Duodenal mucosa (tissue), 2 donors: ENCODE measurements around the gene MYO5A.
"Not testable (repeated sequence)": the region's sequence is repeated elsewhere in the genome, so short reads cannot be mapped to it uniquely, and the experiment has no call there.

Experiments used
- H3K27ac ChIP-seq: one replicate; pipeline ENCODE4 v1.7.0; 2013; ENCODE audit warnings: low read depth, low read length
- H3K27me3 ChIP-seq, 2 donors: one replicate each; pipeline ENCODE4 v1.7.0; 2013; ENCODE audit warnings: low read length in 2 of 2, control low read depth in 1 of 2; ENCODE audit not compliant: insufficient read depth in 2 of 2, control insufficient read depth in 1 of 2
- H3K36me3 ChIP-seq, 2 donors: one replicate each; pipeline ENCODE4 v1.7.0; 2013; ENCODE audit warnings: low read length in 2 of 2, control low read depth in 1 of 2; ENCODE audit not compliant: insufficient read depth in 2 of 2, control insufficient read depth in 1 of 2
- H3K4me1 ChIP-seq, 2 donors: one replicate each; pipeline ENCODE4 v1.7.0; 2013; ENCODE audit warnings: low read length in 2 of 2, control low read depth in 1 of 2; ENCODE audit not compliant: insufficient read depth in 2 of 2, control insufficient read depth in 1 of 2
- H3K4me3 ChIP-seq, 2 donors: one replicate each; pipeline ENCODE4 v1.7.0; 2013; ENCODE audit warnings: low read length in 2 of 2, low read depth in 1 of 2
- H3K9ac ChIP-seq, 2 donors: one replicate each; pipeline ENCODE4 v1.7.0; 2013; ENCODE audit warnings: low read length in 2 of 2, low read depth in 1 of 2
- H3K9me3 ChIP-seq, 2 donors: one replicate each; pipeline ENCODE4 v1.7.0; 2013; ENCODE audit warnings: low read length in 2 of 2, control low read depth in 1 of 2; ENCODE audit not compliant: control insufficient read depth in 1 of 2

Gene MYO5A

DNA sequence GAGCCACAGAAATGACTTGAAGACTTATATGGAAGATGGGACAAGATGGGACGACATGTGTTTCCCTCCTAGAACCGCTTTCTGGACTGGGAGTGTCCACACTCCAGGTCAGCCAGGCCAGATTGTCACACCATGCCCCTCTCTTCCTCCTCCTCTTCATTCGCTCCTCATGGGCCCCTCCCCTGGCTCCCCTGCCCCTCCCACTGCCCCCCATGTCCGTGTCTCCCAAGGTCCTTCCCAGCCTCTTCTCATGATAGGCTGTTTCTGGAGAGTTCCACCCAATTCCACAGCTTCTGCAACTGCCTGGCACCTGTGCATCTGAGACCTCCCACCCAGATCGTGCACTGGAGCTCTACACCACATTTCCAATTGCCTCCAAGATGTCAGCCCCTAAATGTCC lies 239.7 kb downstream of the MYO5A start:
- no peaks in the 10 kb centered on the region for H3K27me3 ChIP-seq
- peak overlapping the region; percentile 7 for H3K27ac ChIP-seq
- peaks cover 31 to 38% of the 10 kb centered on the region in 2 donors for H3K4me1 ChIP-seq

DNA sequence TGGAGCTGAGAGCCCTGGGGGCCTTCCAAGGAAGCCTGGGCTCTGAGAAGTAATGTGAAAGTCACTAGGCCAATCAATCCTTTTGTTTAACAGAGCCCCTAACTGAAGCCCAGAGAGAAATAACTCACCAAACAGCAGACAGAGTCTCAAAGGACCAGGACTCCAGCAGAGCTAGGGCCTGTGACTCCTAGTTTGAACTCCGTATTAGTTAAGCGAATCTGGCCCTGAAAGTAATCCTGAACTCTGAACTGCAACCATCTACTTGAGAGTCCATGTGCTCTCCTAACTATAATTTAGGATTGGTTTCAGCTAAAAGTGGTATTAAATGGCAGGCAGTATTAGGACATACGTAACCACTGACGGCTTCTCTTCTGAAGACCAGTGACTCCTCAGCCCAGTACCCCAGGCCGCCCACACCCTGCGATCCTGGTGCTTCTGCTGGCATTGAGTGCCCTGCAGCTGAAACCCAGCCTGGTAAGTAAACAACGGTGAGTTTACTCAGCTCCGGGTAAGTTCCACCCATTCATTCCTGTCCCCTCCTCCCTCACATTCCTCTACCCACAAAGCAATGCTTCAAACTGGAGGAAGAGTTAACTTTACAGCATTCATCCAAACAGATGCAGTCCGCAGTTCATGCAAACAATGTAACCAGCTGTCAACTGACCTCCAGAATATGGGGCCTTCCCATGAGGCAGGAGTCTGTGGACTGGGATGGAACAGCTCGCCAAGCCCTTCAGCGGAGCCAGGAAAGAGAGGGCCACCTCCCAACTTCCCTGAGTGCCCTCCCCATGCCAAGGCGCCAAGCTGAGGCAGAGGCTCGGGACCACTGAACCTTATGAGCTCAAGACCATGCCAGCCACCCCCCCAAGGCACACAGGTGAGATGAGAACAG lies 240.4 kb downstream of the MYO5A start:
- Histone ChIP-seq H3K4me1 (peaks cover 31% of the 10 kb centered on the region in 2 donors), H3K27me3 (no peaks in the 10 kb centered on the region), H3K9ac (peak overlapping the region; percentile 8 to 16), H3K9me3 (no peaks in the 10 kb centered on the region), H3K36me3 (no peaks in the 10 kb centered on the region), H3K4me3 (peak overlapping the region in 1 of 2 donors; percentile 18), H3K27ac (peak overlapping the region; percentile 40)

More for the DNA sequence above, 239.7 kb downstream of the MYO5A start:
- peak overlapping the region in 1 of 2 donors; percentile 18 for H3K4me3 ChIP-seq
- no peaks in the 10 kb centered on the region for H3K9me3 ChIP-seq
- no peak overlapping the region for H3K9ac ChIP-seq
- no peaks in the 10 kb centered on the region for H3K36me3 ChIP-seq

- Histone ChIP-seq H3K27me3 (no peaks in the 10 kb centered on the region), H3K9ac (no peak overlapping the region), H3K4me1 (peaks cover 28 to 31% of the 10 kb centered on the region in 2 donors), H3K27ac (no peak overlapping the region), H3K9me3 (no peaks in the 10 kb centered on the region), H3K4me3 (no peak overlapping the region), H3K36me3 (no peaks in the 10 kb centered on the region)
Measured at GRCh38 chr15:52287114-52287513, 241.6 kb downstream of the MYO5A start.

DNA sequence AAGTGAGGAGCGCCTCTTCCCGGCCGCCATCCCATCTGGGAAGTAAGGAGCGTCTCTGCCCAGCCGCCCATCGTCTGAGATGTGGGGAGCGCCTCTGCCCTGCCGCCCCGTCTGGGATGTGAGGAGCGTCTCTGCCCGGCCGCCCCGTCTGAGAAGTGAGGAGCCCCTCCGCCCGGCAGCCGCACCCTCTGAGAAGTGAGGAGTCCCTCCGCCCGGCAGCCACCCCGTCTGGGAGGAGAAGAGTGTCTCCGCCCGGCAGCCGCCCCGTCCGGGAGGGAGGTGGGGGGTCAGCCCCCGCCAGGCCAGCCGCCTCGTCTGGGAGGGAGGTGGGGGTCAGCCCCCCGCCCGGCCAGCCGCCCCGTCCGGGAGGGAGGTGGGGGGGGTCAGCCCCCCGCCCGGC lies 242.7 kb downstream of the MYO5A start:
- not testable (repeated sequence) for H3K4me3 ChIP-seq, H3K9me3 ChIP-seq, H3K27ac ChIP-seq, H3K36me3 ChIP-seq, H3K9ac ChIP-seq, H3K27me3 ChIP-seq
- peaks cover 25 to 31% of the 10 kb centered on the region in 2 donors for H3K4me1 ChIP-seq

DNA sequence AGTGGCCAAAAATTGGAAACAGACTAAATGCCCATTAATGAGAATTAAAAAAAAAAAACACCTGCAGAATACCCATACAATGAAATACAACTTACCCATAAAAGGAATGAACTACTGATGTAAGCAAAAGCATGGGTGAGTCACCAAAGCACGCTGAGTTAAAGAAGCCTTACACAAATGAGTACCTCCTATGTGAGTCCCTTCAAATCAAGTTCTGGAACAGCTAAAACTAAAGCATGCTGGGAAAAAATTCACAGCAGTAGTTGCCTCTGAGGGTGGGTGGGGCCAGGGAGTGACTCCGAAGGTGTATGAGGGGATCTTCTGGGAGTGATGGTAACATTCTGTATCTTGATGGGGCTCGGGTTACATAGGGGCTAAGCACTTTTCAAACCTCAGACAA lies 244.5 kb downstream of the MYO5A start:
- H3K4me1 ChIP-seq, result peaks cover 14 to 20% of the 10 kb centered on the region in 2 donors
- no peaks in the 10 kb centered on the region for H3K27me3 ChIP-seq
- H3K36me3 ChIP-seq, result peaks cover 0 to 12% of the 10 kb centered on the region in 2 donors
- no peak overlapping the region for H3K4me3 ChIP-seq
- H3K9me3 ChIP-seq, result no peaks in the 10 kb centered on the region
- no peak overlapping the region for H3K27ac ChIP-seq
- H3K9ac ChIP-seq, result no peak overlapping the region

DNA sequence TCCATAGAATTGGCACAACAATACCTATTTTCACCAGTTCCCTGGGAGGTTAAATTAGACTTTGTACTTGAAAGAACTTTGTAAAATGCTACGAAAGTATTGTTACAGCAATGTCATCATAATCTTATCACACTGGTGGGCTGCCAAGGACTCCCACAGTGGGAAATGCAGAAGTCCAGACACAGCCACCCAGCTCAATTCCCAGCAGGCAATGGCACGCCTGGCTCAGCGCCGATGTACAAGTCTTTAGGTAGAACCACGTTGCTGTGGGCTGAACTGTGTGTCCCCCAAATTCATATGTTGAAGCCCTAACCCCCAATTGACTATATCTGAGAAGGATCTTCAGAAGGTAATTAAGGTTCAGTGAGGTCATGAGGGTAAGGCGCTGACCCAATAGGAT lies 245.4 kb downstream of the MYO5A start:
- Histone ChIP-seq H3K27me3 (no peaks in the 10 kb centered on the region), H3K36me3 (peaks cover 2 to 21% of the 10 kb centered on the region in 2 donors), H3K9me3 (no peaks in the 10 kb centered on the region), H3K9ac (no peak overlapping the region), H3K4me1 (peaks cover 5 to 14% of the 10 kb centered on the region in 2 donors), H3K4me3 (no peak overlapping the region), H3K27ac (no peak overlapping the region)

GRCh38 chr15:52282418-52282817 lies 246.3 kb downstream of the MYO5A start:
- peaks cover 0 to 6% of the 10 kb centered on the region in 2 donors for H3K4me1 ChIP-seq
- no peak overlapping the region for H3K9ac ChIP-seq
- H3K9me3 ChIP-seq, result no peaks in the 10 kb centered on the region
- no peaks in the 10 kb centered on the region for H3K27me3 ChIP-seq
- peaks cover 7 to 28% of the 10 kb centered on the region in 2 donors for H3K36me3 ChIP-seq
- no peak overlapping the region for H3K4me3 ChIP-seq
- H3K27ac ChIP-seq, result no peak overlapping the region

GRCh38 chr15:52281085-52282035 lies 247.3 kb downstream of the MYO5A start:
- peaks cover 7 to 36% of the 10 kb centered on the region in 2 donors for H3K36me3 ChIP-seq
- H3K27ac ChIP-seq, result no peak overlapping the region
- H3K9ac ChIP-seq, result no peak overlapping the region
- no peaks in the 10 kb centered on the region for H3K27me3 ChIP-seq
- no peak overlapping the region for H3K4me3 ChIP-seq
- H3K9me3 ChIP-seq, result no peaks in the 10 kb centered on the region
- H3K4me1 ChIP-seq, result no peaks in the 10 kb centered on the region

GRCh38 chr15:52280326-52281084 lies 248.2 kb downstream of the MYO5A start:
- Histone ChIP-seq H3K4me3 (no peak overlapping the region), H3K9ac (no peak overlapping the region), H3K9me3 (no peaks in the 10 kb centered on the region), H3K4me1 (no peaks in the 10 kb centered on the region), H3K27me3 (no peaks in the 10 kb centered on the region), H3K27ac (no peak overlapping the region), H3K36me3 (peaks cover 7 to 42% of the 10 kb centered on the region in 2 donors)
